Effector memory CD8-positive, alpha-beta T cell (primary cell): ENCODE results near the gene RSPRY1.
"Not testable (repeated sequence)": the region's sequence is repeated elsewhere in the genome, so short reads cannot be mapped to it uniquely, and the experiment has no call there.

Experiments
- ATAC-seq: fragments of 150-1000 bp; cut with Tn5 transposase; replicated peaks from 2 replicates; pipeline ENCODE4 v1.10.0; 2021; ENCODE audit warnings: mild to moderate bottlenecking, moderate library complexity
- DNase-seq, 3 experiments: peaks; one replicate each; pipeline ENCODE4 v3.0.0; 2021
- H3K27ac Mint-ChIP-seq, 2 donors: one replicate each; pipeline ENCODE4 v1.8.0; 2022; ENCODE audit warnings: mild to moderate bottlenecking in 2 of 2, mixed read lengths in 2 of 2, moderate library complexity in 2 of 2
- H3K27me3 Mint-ChIP-seq, 2 donors: one replicate each; pipeline ENCODE4 v1.8.0; 2022; ENCODE audit warnings: mixed read lengths in 2 of 2
- H3K36me3 Mint-ChIP-seq: one replicate; pipeline ENCODE4 v1.8.0; 2022; ENCODE audit warnings: mild to moderate bottlenecking, moderate library complexity, mixed read lengths; ENCODE audit not compliant: insufficient read depth
- H3K4me1 Mint-ChIP-seq, 2 donors: one replicate each; pipeline ENCODE4 v1.8.0; 2022; ENCODE audit warnings: low read depth in 2 of 2, mixed read lengths in 2 of 2
- H3K4me3 Mint-ChIP-seq, 2 donors: one replicate each; pipeline ENCODE4 v1.8.0; 2022; ENCODE audit warnings: mild to moderate bottlenecking in 2 of 2, mixed read lengths in 2 of 2, moderate library complexity in 2 of 2
- H3K9me3 Mint-ChIP-seq, 2 donors: one replicate each; pipeline ENCODE4 v1.8.0; 2022; ENCODE audit warnings: mixed read lengths in 2 of 2

Gene RSPRY1

DNA sequence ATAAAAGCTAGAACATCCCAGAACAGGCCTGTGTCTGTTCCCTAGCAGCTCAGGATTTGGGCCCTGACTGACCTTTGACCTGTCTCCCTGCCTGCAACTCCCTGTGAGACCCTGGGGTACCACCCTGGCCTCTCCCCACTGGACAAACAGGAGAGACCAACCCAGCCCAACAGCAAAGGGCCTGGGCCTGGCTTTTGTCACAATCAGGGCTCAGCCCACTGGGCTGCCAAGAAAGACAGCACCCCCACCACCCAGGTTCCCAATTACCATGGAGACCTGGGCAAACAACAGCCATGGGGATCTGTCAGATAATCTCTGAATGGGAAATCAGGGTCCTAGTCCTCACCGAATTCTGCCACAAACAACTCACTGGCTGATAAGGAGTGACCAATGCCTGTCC, 87.2 kb downstream of the RSPRY1 start:
- ATAC-seq (no peak), DNase-seq (no peak)
- no peak overlapping the region for H3K27ac Mint-ChIP-seq
- peaks cover 7 to 13% of the 10 kb centered on the region in 2 donors for H3K4me1 Mint-ChIP-seq
- no peaks in the 10 kb centered on the region for H3K27me3 Mint-ChIP-seq
- no peaks in the 10 kb centered on the region for H3K9me3 Mint-ChIP-seq
- no peak overlapping the region for H3K4me3 Mint-ChIP-seq
- H3K36me3 Mint-ChIP-seq: peaks cover 9% of the 10 kb centered on the region

DNA sequence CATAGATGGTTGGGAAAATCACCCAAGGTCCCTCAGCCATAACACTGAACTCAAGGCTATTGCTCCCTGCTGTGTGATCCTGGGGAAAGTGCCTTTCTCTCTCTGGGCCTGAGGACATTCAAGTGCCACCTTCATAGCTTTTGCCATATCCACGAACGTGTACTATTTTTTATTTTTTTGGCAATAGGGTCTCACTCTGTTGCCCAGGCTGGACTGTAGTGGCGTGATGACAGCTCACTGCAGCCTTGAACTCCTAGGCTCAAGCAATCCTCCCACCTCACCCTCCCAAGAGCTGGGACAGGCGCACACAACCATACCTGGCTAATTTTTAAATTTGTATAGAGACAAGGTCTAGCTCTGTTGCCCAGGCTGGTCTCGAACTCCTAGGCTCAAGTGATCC, 87.7 kb downstream of the RSPRY1 start:
- Mint-ChIP-seq H3K9me3 (no peaks in the 10 kb centered on the region), H3K36me3 (peaks cover 9% of the 10 kb centered on the region), H3K27ac (no peak overlapping the region), H3K4me1 (peaks cover 7 to 13% of the 10 kb centered on the region in 2 donors), H3K4me3 (no peak overlapping the region), H3K27me3 (no peaks in the 10 kb centered on the region)
- ATAC-seq (no peak), DNase-seq (no peak)

DNA sequence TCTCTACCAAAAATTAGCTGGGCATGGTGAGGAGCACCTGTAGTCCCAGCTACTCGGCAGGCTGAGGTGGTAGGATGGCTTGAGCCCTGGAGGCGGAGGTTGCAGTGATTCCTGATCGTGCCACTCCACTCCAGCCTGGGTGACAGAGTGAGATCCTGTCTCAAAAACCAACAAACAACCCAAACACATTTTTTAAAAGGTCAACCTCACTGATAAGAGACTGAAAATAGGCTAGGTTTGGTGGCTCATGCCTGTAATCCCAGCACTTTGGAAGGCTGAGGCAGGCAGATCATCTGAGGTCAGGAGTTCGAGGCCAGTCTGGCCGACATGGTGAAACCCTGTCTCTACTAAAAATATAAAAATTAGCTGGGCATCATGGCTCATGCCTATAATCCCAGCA, 89.8 kb downstream of the RSPRY1 start:
- DNase-seq, H3K27ac Mint-ChIP-seq, H3K9me3 Mint-ChIP-seq, H3K4me3 Mint-ChIP-seq, ATAC-seq, H3K36me3 Mint-ChIP-seq, H3K27me3 Mint-ChIP-seq: not testable (repeated sequence)
- H3K4me1 Mint-ChIP-seq: peaks cover 7 to 15% of the 10 kb centered on the region in 2 donors

DNA sequence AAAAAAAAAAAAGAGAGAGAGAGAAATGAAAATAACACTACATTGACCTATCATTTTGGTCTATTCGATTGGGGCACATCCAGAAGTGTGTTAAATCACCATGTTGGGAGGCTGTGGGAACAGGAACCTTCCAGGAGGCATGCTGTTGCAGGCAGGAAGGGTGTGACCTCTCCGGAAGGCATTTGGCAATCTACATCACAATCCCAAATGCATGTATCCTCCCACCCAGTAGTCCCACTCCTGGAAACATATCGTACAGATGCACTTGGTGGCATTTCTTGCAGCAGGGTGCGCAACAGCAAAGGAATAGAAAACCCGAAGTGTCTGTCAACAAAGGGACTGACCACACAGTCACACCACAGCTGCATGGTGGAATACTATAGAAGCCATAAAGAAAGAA, 90.5 kb downstream of the RSPRY1 start:
- H3K4me3 Mint-ChIP-seq: no peak overlapping the region
- H3K36me3 Mint-ChIP-seq: peaks cover 9% of the 10 kb centered on the region
- peaks cover 7 to 15% of the 10 kb centered on the region in 2 donors for H3K4me1 Mint-ChIP-seq
- no peaks in the 10 kb centered on the region for H3K9me3 Mint-ChIP-seq
- H3K27ac Mint-ChIP-seq: peak overlapping the region in 1 of 2 donors; percentile 53
- no peaks in the 10 kb centered on the region for H3K27me3 Mint-ChIP-seq
- DNase-seq: no peak
- ATAC-seq: no peak

DNA sequence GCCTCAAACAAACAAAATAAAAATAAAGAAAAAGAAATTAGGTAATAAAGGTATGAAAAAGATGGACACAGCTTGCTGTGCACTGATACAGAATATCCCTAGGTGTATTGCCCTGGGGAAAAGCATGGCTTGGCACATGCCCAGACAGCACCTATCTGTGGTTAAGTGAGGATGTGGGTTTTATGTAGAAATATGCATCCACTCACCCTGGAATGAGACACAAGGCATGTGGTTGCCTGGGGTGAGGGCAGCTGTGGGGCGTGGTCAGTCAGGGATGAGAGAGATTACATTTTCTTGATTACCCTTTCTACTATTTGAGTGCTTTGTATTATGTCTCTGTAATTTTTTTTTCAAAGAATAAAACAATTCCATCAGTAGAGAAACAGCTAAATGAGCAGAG, 91.5 kb downstream of the RSPRY1 start:
- peak; percentile 99 for ATAC-seq
- DNase-seq: peak; percentile 28 to 53 (median 49)
- Mint-ChIP-seq H3K4me1 (peaks cover 7 to 15% of the 10 kb centered on the region in 2 donors), H3K4me3 (peak overlapping the region in 1 of 2 donors; percentile 66), H3K9me3 (no peaks in the 10 kb centered on the region), H3K36me3 (peaks cover 3% of the 10 kb centered on the region), H3K27ac (peak overlapping the region; percentile 31 to 44), H3K27me3 (peaks cover under 1 to 3% of the 10 kb centered on the region in 2 donors)

DNA sequence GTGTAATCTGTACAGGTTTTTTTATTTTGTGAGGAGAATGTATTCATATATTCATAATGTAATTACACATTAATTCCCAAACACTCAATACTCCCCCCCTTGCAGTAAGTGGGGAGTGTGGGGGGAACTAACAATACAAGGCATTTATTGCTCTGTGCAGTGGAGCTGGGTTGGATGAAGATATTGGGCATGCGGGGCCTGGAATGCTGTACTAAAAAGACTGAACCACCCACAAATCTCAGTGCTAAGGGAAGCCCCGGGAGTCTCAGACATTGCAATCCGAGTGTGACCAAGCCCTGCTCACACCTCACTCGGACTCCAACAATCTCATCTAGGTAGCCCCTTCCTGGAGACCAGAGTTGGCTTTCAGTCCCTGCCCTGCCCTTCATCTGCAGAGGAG, 92.4 kb downstream of the RSPRY1 start:
- H3K4me3 Mint-ChIP-seq: no peak overlapping the region
- DNase-seq (no peak), ATAC-seq (no peak)
- peaks cover 3% of the 10 kb centered on the region for H3K36me3 Mint-ChIP-seq
- H3K27me3 Mint-ChIP-seq: peaks cover 10 to 12% of the 10 kb centered on the region in 2 donors
- peaks cover 7 to 15% of the 10 kb centered on the region in 2 donors for H3K4me1 Mint-ChIP-seq
- peak overlapping the region in 1 of 2 donors; percentile 31 for H3K27ac Mint-ChIP-seq
- no peaks in the 10 kb centered on the region for H3K9me3 Mint-ChIP-seq

DNA sequence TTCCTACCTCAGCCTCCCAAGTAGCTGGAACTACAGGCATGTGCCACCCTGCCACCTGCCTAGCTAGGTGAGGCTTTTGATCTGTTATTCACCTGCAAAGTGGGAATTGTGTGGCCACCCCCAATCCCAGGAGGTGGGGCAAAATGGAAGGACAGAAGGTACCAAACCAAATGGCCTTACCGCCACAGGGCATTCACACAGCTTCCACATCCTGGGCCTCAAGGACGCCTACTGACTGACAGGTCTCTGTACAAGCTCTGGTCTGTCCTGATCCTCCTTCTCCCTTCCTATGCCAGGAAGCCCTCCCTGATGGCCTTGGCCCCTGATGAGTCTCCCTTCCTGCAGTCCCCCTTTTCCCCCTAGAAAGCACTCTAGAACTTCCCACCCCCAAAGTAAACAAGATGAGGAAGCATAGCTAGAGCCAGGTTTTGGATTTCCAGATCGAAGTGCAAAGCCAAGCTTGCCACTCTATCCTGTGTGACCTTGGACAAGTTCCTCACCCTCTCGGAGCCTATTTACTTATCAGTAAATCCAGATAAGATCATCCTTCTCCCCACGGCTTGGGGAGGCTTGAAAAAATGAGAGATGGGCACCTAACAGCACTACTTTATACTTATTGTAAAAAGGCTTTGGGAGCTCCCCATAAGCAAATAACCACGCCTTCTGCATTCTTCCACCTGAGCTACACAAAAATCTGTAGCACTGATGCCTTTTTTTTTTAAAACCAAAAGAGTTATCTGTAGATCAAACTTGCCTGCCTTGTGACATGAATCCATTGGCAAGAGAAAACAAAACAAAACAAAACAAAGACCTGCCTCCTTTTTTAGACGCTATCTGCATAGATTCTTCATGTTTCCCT, 93.9 kb downstream of the RSPRY1 start:
- peaks cover 3% of the 10 kb centered on the region for H3K36me3 Mint-ChIP-seq
- H3K4me3 Mint-ChIP-seq: no peak overlapping the region
- ATAC-seq: no peak
- no peak overlapping the region for H3K27ac Mint-ChIP-seq
- no peaks in the 10 kb centered on the region for H3K9me3 Mint-ChIP-seq
- peaks cover 20 to 25% of the 10 kb centered on the region in 2 donors for H3K27me3 Mint-ChIP-seq
- DNase-seq: no peak
- H3K4me1 Mint-ChIP-seq: peaks cover 15 to 23% of the 10 kb centered on the region in 2 donors

DNA sequence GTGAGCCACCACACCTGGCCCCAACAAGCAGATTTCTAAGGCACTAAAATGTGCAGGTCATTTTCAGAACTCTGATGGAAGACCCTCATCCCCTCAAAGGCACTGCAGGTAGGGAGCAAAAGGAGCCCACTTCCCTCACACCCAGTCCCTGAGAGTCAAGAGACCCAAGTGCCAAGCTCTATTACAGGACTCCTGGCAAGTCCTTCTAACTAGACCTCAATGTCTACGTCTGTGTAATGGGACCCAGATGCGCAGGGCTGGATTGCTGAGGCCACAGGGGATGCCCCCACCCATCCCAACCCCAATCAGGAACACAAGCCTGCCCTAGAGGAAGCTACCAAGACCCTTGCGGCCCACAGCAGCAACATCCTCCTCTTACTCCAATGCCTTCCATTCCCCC, 95.7 kb downstream of the RSPRY1 start:
- DNase-seq (no peak), ATAC-seq (no peak)
- H3K27ac Mint-ChIP-seq: no peak overlapping the region
- H3K4me1 Mint-ChIP-seq: peaks cover 16 to 19% of the 10 kb centered on the region in 2 donors
- H3K27me3 Mint-ChIP-seq: peaks cover 25 to 31% of the 10 kb centered on the region in 2 donors
- no peaks in the 10 kb centered on the region for H3K36me3 Mint-ChIP-seq
- no peak overlapping the region for H3K4me3 Mint-ChIP-seq
- H3K9me3 Mint-ChIP-seq: no peaks in the 10 kb centered on the region

DNA sequence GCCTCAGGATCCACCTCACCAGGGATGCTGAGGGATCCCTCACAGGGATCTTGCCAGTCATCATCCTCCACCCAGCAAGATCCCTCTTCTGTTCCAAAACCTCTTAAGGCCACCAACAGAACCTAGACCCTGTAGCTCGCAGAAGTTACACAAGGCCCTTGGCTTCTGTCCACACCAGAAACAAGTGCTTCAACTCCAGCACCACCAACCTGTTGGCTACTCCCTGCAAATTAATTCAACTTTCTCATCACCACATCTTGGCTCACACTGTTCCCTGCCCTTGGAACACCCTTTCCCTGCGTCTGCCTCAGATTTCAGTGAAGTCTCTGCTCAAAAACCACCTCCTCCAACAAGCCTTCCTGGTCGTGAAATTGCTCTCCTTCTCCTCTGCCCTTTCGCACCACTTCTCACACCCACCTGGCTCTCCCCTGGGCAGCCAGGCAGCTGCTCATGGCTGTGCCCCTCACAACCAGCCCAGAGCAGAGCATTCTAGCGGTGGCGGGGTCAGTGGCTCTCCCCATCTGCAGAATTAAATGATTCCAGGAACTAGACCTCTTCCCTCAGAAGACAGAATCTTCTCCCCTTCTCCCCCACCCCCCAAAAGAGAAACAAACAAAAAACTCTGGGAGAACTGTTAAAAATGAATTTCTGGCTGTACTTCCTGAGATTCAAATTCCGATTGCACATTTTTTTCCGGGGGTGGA, 96.5 kb downstream of the RSPRY1 start:
- no peaks in the 10 kb centered on the region for H3K36me3 Mint-ChIP-seq
- H3K27me3 Mint-ChIP-seq: peaks cover 25 to 39% of the 10 kb centered on the region in 2 donors
- H3K4me1 Mint-ChIP-seq: peaks cover 14% of the 10 kb centered on the region in 2 donors
- peak overlapping the region in 1 of 2 donors; percentile 84 for H3K4me3 Mint-ChIP-seq
- H3K9me3 Mint-ChIP-seq: no peaks in the 10 kb centered on the region
- H3K27ac Mint-ChIP-seq: peak overlapping the region in 1 of 2 donors; percentile 33
- ATAC-seq (no peak), DNase-seq (no peak)

DNA sequence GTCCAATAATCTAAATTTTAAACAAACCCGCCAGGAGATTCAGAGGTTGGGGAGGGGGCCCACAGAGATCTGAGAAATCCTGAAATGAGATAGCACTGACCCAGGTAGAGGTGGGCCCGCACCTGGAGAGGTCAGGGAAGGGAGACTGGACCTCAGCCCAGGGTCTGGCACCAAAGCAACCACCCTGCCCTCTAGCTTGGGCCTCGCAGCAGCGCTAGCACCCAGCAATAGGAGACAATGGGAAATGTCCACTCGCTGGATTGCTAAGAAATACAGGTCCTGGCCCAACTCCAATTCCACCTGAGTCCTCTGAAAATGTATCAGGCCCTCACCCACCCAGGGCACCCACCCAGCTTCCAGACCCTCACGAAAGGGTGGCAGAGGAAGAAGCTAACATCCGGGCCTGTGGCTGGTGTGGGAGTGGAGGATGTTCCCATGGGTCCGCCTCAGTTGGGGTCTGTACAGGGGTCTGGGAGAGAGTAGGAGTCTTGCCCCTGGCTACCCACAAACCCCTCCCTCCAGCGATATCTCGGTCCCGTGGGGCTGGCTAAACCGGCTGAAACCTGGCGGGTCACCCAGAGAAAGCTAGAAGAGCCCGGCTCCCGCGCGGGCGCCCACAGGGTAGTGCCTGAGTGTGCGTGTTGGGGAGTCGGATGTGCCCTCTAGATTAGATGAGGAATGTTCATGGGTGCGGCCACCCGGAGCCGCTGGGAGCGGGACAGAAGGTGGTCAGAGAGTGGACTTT, 97.3 kb downstream of the RSPRY1 start:
- Mint-ChIP-seq H3K9me3 (no peaks in the 10 kb centered on the region), H3K4me1 (peaks cover 9 to 10% of the 10 kb centered on the region in 2 donors), H3K36me3 (no peaks in the 10 kb centered on the region), H3K27me3 (peaks cover 25 to 39% of the 10 kb centered on the region in 2 donors), H3K4me3 (peak overlapping the region; percentile 78 to 84), H3K27ac (peak overlapping the region in 1 of 2 donors; percentile 33)
- DNase-seq (no peak), ATAC-seq (no peak)

DNA sequence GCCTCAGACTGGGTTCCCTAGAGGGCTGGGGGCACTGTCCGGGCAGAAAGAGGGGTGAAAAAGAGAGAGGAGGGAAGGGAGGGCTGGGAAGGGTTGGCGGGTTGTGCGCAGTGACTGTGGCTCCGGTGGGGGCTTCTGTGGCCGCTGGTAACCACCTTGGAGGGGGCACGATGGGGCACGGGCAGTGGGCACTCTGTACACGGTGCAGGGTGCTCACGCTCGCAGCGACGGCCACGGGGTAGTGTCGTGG, 97.8 kb downstream of the RSPRY1 start:
- Mint-ChIP-seq H3K36me3 (no peaks in the 10 kb centered on the region), H3K4me1 (peaks cover 9 to 10% of the 10 kb centered on the region in 2 donors), H3K27ac (no peak overlapping the region), H3K9me3 (no peaks in the 10 kb centered on the region), H3K27me3 (peaks cover 25 to 39% of the 10 kb centered on the region in 2 donors), H3K4me3 (peak overlapping the region; percentile 78 to 84)
- DNase-seq: no peak
- no peak for ATAC-seq

DNA sequence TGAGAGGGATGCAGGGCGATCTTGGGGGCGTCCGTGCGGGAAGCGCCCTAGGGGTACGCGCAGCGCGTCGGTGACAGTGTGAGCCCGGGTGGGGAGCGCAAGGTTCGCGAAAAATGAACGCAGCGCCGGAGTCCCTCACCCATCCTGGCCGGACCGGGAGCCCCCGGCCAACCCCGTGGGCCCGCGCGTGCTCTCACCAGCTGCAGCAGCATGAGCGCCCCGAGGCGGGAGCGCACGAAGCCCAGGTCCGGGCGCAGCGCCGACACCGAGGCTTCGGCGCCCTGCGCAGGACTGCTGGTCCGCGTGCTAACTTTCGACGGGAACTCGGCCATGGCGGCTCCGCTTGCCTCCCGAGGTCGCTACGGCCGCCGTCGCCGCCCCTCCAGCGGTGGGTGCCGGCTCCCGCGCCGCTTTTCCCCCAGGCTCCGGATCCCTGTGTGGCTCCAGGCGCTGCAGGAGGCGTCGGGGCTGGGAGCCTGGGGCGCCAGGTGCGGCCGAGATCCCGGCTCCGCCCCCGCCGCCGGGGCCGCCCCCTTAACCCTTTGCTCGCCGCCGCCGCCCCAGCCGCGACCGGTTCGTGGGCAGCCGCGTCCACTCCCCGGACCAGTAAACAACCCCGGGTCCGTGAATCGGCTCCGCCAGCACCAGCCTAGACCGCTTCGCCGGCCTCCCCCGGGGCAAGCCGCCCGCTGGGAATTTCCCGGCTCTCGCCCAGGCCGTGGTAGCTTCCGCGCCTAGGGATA, 98.3 kb downstream of the RSPRY1 start, which contains the start of gene PLLP:
TSS of gene PLLP (minus strand) at position 464 of the 743 bp plus-strand sequence. CDS start at position 332, 132 bp downstream.
- Mint-ChIP-seq H3K27me3 (peaks cover 25 to 39% of the 10 kb centered on the region in 2 donors), H3K36me3 (no peaks in the 10 kb centered on the region), H3K4me3 (peak within 1 kb of the TSS; percentile 78 to 84), H3K4me1 (peaks cover 9 to 10% of the 10 kb centered on the region in 2 donors), H3K27ac (peak within 1 kb of the TSS; percentile 38 to 76), H3K9me3 (no peaks in the 10 kb centered on the region)
- DNase-seq (peak in 2 of 3 experiments; percentile 25 to 27), ATAC-seq (peak; percentile 80)

DNA sequence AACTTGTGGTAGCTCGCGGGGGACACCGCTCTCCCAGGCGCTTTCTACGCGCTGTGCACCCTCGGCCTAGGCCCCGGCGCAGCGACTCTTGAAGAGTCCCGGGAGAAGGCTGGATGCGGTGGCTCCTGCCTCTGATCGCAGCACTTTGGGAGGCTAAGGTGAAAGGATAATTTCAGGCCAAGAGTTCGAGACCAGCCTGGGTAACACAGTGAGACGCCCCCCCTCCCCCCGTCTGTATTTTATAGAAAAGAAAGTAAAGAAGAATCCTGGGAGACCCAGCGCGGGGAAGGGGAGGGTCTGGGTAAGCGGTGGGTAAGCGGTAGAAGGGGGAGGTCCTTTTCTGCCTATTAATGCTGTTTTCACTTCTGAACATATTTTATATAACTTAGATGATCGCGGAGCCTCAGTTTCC, 98.8 kb downstream of the RSPRY1 start:
- no peak for DNase-seq
- ATAC-seq: no peak
- peak overlapping the region; percentile 38 to 76 for H3K27ac Mint-ChIP-seq
- H3K9me3 Mint-ChIP-seq: no peaks in the 10 kb centered on the region
- peaks cover 25 to 39% of the 10 kb centered on the region in 2 donors for H3K27me3 Mint-ChIP-seq
- H3K4me3 Mint-ChIP-seq: peak overlapping the region; percentile 57 to 71
- peaks cover 9 to 10% of the 10 kb centered on the region in 2 donors for H3K4me1 Mint-ChIP-seq
- H3K36me3 Mint-ChIP-seq: no peaks in the 10 kb centered on the region
